Measurements from ENCODE around the gene MFGE8.
"Not testable (repeated sequence)": the region's sequence is repeated elsewhere in the genome, so short reads cannot be mapped to it uniquely, and the experiment has no call there.

Gene MFGE8

DNA sequence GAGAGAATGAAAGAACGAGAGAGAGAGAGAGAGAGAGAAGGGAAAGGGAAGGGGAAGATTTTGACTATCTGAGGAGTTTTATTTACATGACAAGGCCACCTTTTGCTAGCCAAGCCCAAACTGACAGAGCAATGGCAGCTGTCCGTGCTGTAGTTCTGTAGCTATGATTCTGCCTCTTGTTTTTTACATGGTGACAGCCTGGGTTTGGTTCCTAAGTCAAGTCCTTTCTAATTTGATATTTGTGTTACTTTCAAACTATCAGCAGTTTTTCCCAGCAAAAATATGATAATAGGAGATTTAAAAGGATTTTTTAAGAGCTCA lies 26.3 kb upstream of the MFGE8 start:
- Histone ChIP-seq H2AFZ (no peak overlapping the region), H3K79me2 (no peaks in the 10 kb centered on the region), H3K4me1 (no peaks in the 10 kb centered on the region), H3K4me2 (ENCODE audit: low read length) (no peak overlapping the region), H3K4me3 (ENCODE audit: low read depth, low read length) (no peak overlapping the region), H3K36me3 (ENCODE audit: control insufficient read depth, insufficient read depth, low read length) (no peaks in the 10 kb centered on the region), H3K27ac (no peak overlapping the region), H3K9ac (no peak overlapping the region), H3K27me3 (ENCODE audit: control insufficient read depth, insufficient read depth, low read length) (no peaks in the 10 kb centered on the region), H3K9me3 (ENCODE audit: control insufficient read depth, low read length) (no peaks in the 10 kb centered on the region)
- TF ChIP-seq, protein P1, sequence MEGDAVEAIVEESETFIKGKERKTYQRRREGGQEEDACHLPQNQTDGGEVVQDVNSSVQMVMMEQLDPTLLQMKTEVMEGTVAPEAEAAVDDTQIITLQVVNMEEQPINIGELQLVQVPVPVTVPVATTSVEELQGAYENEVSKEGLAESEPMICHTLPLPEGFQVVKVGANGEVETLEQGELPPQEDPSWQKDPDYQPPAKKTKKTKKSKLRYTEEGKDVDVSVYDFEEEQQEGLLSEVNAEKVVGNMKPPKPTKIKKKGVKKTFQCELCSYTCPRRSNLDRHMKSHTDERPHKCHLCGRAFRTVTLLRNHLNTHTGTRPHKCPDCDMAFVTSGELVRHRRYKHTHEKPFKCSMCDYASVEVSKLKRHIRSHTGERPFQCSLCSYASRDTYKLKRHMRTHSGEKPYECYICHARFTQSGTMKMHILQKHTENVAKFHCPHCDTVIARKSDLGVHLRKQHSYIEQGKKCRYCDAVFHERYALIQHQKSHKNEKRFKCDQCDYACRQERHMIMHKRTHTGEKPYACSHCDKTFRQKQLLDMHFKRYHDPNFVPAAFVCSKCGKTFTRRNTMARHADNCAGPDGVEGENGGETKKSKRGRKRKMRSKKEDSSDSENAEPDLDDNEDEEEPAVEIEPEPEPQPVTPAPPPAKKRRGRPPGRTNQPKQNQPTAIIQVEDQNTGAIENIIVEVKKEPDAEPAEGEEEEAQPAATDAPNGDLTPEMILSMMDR (IDR thresholded peaks at IDR 0.05) = no peak

DNA sequence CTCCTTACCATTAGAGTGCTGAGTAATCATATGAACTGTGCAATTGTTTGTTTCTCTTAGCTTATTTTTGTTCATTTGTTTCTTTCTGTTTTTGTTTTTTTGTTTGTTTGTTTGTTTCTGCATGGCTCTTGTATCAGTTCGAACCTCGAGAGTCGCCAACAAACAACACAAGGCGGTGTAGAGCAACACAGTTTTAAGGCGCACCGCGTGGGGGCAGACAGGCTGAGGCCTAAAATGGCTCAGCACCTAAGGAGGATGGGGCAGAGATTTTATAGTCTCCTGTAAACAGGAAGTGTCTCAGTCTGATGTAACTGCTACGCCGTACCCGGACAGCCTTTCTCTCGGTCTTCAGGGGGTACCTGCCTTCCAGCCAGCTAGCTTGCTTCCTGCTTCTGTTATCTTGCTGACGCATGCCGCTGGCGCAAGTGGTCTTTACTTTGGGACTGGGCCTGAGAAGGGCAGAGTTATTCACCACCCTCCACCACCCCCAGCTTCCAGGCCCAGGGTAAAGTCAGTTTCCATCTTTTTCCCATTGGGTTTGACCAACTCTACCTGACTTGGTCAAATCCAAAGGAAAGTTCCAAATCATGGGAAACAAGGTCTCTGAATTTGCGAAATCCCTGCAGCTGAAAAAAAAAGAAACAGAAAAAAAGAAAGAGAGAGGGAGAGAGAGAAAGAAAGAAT lies 25.8 kb upstream of the MFGE8 start:
- TF ChIP-seq, protein P1 (IDR thresholded peaks at IDR 0.05) = no peak

DNA sequence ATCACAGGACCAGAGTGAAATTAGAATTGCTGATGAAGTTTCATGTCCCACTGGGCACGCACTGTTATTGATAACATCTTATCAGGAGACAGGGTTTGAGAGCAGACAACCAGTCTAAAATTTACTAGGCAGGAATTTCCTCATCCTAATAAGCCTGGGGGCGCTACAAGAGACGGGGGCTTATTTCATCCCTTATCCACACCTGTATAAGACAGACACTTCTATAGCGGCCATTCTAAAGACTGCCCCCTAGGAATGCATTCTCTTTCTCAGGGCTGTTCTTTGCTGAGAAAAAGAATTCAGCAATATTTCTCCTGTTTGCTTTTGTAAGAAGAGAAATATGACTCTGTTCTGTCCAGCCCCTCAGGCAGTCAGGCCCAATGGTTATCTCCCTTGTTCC lies 21.3 kb upstream of the MFGE8 start:
- H3K4me2 ChIP-seq (ENCODE audit: low read length) = not testable (repeated sequence)

More for the DNA sequence above, 25.8 kb upstream of the MFGE8 start:
- H3K36me3 ChIP-seq (ENCODE audit: control insufficient read depth, insufficient read depth, low read length) = no peaks in the 10 kb centered on the region
- H3K9me3 ChIP-seq (ENCODE audit: control insufficient read depth, low read length) = no peaks in the 10 kb centered on the region
- H2AFZ ChIP-seq = no peak overlapping the region
- no peak overlapping the region for H3K9ac ChIP-seq
- no peak overlapping the region for H3K27ac ChIP-seq
- H3K27me3 ChIP-seq (ENCODE audit: control insufficient read depth, insufficient read depth, low read length) = no peaks in the 10 kb centered on the region
- no peaks in the 10 kb centered on the region for H3K79me2 ChIP-seq
- H3K4me1 ChIP-seq = no peaks in the 10 kb centered on the region
- H3K4me2 ChIP-seq (ENCODE audit: low read length) = no peak overlapping the region
- no peak overlapping the region for H3K4me3 ChIP-seq (ENCODE audit: low read depth, low read length)

DNA sequence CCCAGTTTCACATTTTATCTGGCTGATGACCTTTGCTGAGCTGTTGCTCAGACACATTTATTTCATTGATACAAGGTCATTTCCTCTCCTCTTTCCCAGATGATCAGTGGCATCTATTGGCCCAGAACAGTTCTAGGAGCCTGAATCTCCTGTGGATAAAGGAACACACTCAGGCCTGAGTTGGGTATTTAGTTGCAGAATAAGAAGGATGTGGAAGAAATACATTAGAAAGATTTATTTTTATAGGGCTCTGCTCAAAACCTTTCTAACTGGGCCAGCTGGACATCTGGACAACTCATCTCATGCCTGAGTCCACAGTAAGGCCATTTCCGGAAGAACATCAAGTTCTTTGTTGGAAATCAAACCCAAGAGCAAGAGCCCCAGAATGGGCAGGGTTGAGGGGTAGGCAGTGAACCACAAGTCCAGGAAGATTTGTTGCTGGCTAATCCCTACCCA lies 19.7 kb upstream of the MFGE8 start:
- H3K27me3 ChIP-seq (ENCODE audit: control insufficient read depth, insufficient read depth, low read length) = no peaks in the 10 kb centered on the region
- no peak overlapping the region for H3K4me3 ChIP-seq (ENCODE audit: low read depth, low read length)
- no peak overlapping the region for H3K27ac ChIP-seq

More for the DNA sequence above, 21.3 kb upstream of the MFGE8 start:
- H3K9ac ChIP-seq; H3K79me2 ChIP-seq; H3K36me3 ChIP-seq (ENCODE audit: control insufficient read depth, insufficient read depth, low read length); H3K4me1 ChIP-seq; H2AFZ ChIP-seq; H3K4me3 ChIP-seq (ENCODE audit: low read depth, low read length); H3K27me3 ChIP-seq (ENCODE audit: control insufficient read depth, insufficient read depth, low read length); H3K9me3 ChIP-seq (ENCODE audit: control insufficient read depth, low read length); H3K27ac ChIP-seq: not testable (repeated sequence)

DNA sequence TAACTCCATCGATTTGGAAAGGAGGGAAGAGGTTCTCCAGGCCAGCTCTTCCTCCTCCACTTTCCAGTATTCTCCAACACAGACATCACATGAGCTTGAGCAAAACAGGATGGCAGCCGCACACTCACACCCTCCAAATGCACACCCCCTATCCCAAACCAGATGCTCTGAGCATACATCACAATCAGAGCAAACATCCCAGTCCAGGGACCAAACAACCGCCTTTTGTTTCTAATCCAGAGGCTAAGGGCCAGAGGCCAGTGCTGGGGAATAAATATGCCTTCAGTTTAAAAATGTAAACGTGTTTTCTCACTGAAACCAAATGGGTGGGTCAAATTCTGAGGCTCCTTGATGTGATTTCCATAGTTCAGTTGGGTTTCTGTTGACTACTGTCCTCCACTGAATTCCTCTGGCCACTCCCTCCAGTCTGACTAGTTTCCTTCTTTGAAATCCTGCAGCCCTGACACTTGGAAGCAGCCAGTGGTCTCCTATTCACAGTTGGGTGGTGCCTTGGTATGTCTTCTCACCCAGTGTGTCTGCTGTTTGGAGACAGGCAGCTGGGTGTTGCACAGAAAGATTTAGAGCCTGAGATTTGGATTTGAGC lies 19.2 kb upstream of the MFGE8 start:
- no peak overlapping the region for H3K4me3 ChIP-seq (ENCODE audit: low read depth, low read length)
- no peaks in the 10 kb centered on the region for H3K4me1 ChIP-seq
- H3K79me2 ChIP-seq = no peaks in the 10 kb centered on the region
- H3K27ac ChIP-seq = no peak overlapping the region
- no peaks in the 10 kb centered on the region for H3K9me3 ChIP-seq (ENCODE audit: control insufficient read depth, low read length)
- H3K36me3 ChIP-seq (ENCODE audit: control insufficient read depth, insufficient read depth, low read length) = no peaks in the 10 kb centered on the region
- H3K27me3 ChIP-seq (ENCODE audit: control insufficient read depth, insufficient read depth, low read length) = no peaks in the 10 kb centered on the region
- no peak overlapping the region for H2AFZ ChIP-seq
- no peak overlapping the region for H3K4me2 ChIP-seq (ENCODE audit: low read length)
- TF ChIP-seq, protein P1 (IDR thresholded peaks at IDR 0.05) = no peak
- no peak overlapping the region for H3K9ac ChIP-seq

More for the DNA sequence above, 19.7 kb upstream of the MFGE8 start:
- no peaks in the 10 kb centered on the region for H3K79me2 ChIP-seq
- H2AFZ ChIP-seq = no peak overlapping the region
- H3K4me2 ChIP-seq (ENCODE audit: low read length) = no peak overlapping the region
- TF ChIP-seq, protein P1 (IDR thresholded peaks at IDR 0.05) = no peak
- no peak overlapping the region for H3K9ac ChIP-seq
- H3K9me3 ChIP-seq (ENCODE audit: control insufficient read depth, low read length) = no peaks in the 10 kb centered on the region
- H3K36me3 ChIP-seq (ENCODE audit: control insufficient read depth, insufficient read depth, low read length) = no peaks in the 10 kb centered on the region
- H3K4me1 ChIP-seq = no peaks in the 10 kb centered on the region
